HG02981 (cell line): ENCODE data around the gene NDUFS8.

Experiments used
- ATAC-seq: cut with Tn5 transposase; IDR thresholded peaks from one replicate; pipeline ENCODE4 v1.9.1; 2021; ENCODE audit warnings: mild to moderate bottlenecking, moderate library complexity; ENCODE audit not compliant: unreplicated experiment

The NDUFS8 gene

DNA sequence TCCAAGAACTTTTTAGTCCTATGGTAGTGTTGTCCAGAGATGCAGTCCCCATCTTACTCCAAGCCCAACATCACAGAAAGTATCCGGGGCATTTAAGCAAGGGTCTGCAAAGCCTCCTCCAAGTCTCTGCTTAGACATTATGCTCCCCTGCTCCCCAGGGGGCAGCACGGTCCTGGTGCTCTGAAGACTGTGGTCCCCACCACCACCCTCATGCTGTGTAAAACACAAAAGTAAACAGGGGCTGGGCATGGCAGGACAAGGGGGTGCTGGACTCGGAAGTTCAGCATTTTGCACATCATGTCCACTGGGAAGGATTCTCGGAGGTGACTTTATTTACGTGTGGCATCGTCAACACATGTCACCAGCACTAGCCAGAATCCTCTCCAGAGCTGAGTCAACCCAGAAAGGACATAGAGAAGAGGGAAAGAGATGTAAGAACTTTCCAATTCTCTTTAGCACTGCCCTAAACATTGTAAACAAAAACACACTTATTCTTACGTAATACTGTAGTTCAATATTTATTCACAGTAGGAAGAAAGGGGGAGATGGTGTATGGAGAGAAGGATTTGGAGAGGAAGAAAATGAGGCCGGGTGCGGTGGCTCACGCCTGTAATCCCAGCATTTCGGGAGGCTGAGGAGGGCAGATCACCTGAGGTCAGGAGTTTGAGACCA, 46.0 kb downstream of the NDUFS8 start:
- no peak for ATAC-seq

DNA sequence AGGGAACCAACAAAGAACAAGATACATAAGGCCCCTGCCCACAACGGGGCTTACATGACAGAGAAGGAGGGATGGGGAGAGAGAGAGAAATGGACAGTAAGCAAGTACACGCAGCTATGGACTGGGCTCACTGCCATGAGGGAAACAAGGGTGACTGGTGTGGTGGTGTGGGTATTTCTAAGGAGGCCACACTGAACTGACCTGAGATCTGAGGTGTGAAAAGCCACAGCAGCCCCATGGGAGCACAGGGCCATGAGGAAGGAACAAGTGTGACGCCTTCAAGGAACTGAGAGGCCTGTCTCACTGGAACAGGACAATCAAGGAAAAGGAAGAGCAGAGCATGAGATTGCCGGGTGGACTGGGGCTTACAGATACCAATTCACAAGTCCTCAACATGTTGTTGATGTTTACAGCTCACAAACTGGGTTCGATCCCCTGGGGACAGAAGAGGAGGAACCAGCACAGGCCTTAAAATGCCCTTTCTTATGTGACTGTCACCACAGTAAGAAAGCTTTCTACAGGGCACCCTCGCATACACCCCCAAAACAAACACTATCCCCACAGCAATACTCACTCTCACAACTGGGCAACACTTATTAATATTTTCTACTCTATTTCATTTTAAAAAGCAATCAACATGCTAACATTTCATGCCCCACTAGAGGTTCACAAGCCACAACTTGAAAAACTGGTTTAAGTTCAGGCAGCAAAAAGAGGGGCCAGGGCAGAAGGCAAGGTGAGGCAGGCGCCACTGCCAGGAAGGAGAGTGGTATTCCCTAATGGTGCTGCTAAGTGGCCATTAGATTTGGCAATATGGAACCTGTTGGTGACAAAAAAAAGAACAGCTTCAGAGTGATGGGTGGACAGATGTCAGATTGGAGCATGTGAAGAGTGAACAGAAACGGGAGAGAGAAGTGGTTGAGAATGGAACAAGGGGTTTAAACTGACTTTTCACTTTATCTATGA, 47.4 kb downstream of the NDUFS8 start:
- no peak for ATAC-seq

DNA sequence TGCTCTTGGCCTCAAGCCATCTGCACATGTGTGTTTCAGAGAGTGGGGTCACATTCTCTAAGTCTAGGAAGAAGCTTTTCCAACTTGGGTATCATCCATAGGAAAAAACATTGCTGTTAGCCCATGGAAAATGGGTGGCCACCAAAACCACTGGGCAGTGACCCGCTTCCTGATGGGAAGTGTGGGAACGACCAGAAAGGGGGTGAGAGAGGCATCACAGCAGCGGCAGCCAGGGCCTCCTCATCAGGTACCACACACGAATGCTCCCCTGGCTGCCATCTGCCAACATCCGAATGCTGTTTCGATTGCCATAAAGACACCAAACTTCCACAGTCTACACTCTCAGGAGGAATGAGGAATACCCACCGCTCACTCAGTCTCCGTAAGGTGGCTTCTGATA, 50.4 kb downstream of the NDUFS8 start:
- no peak for ATAC-seq

DNA sequence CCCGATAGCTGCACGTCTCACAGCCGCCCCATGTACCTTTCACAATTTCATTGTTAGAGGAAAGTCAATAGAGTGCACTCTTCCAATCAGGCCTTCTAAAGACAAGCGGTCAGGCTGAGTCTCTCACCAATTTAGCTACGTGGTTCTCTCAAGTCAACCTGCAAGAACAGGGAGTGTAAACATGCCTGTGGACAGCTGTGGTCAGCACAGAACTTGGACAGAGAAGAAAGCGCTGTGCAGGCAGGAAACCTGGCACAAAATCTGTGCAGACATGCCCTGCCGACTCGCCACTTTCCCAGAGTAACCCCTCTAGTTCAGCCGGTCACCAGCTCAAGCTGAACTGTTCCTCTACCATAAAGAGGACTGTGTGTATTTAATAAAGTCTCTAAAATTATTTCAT, 51.2 kb downstream of the NDUFS8 start:
- ATAC-seq, result no peak

DNA sequence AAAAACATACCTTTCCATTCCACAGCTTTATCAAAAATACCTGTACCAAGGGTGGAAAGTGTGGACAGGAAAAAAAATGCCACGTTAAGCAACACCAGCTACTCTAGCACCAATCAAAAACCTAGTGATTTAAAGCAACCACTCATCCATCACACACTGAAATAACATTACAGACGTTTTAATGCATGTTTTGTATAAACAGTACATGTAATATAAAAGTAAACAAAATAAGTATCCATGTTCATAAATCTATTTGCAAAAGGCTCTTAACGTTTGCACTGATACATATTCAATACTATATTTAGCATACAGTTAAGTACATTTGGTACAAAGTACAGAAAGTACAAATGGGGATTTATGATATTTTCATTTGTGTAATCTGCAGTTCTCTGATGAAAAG, 52.0 kb downstream of the NDUFS8 start:
- no peak for ATAC-seq

DNA sequence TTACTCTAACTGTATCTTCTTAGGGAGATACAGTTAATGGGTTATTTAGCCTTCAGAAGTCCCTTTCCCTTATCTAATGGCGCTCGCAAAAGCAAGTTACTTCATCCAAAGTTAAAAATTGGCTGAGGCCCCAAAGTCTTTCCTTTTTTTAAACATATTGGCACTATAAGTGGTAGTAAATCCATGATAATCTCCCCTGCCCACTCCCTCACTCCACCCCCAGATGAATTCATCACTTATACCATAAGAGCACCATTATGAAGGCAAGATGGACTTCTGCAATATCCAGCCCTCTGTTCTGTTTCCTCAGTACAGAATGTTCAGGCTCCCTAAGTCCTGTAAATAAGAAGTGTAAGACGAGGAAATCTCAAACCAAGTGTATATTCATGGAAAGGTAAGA, 53.0 kb downstream of the NDUFS8 start:
- ATAC-seq, result no peak
